Measurements from ENCODE around the gene ZNF79.

The ZNF79 gene

GRCh38 chr9:127428348-127428747 is 4.2 kb downstream of the ZNF79 start:
- no peaks in the 10 kb centered on the region for H3K9me3 ChIP-seq (ENCODE audit: insufficient read depth, low read length)
- H3K4me3 ChIP-seq (ENCODE audit: insufficient read depth, low read length, poor library complexity, severe bottlenecking), result no peak overlapping the region
- H3K27me3 ChIP-seq (ENCODE audit: low read length), result no peaks in the 10 kb centered on the region
- no peak overlapping the region for H3K9ac ChIP-seq (ENCODE audit: low read length)
- no peaks in the 10 kb centered on the region for H3K9me2 ChIP-seq (replicated peaks; ENCODE audit: insufficient read depth, low read length)
- H3K79me2 ChIP-seq (ENCODE audit: insufficient read depth, low read length), result peaks cover 29% of the 10 kb centered on the region
- no peak overlapping the region for H3K27ac ChIP-seq (ENCODE audit: low read depth, low read length)
- H3F3A ChIP-seq (ENCODE audit: insufficient read depth), result no peaks in the 10 kb centered on the region
- no peak overlapping the region for H3K4me2 ChIP-seq (ENCODE audit: low read depth, low read length, poor library complexity, severe bottlenecking)
- no peaks in the 10 kb centered on the region for H4K20me1 ChIP-seq (ENCODE audit: low read depth, low read length)
- H3K36me3 ChIP-seq (ENCODE audit: low read length), result peaks cover 3% of the 10 kb centered on the region; the same call in 1 of the 2 replicates
- no peak overlapping the region for H2AFZ ChIP-seq (ENCODE audit: low read depth, low read length, severe bottlenecking)
- no peak for TF ChIP-seq EZH2phosphoT487 (conservative IDR thresholded peaks at IDR 0.05; ENCODE audit: low read length)
- TF ChIP-seq CTCF (IDR thresholded peaks at IDR 0.05; ENCODE audit: insufficient read depth, low read length, poor library complexity, severe bottlenecking), result no peak

GRCh38 chr9:127430415-127430814 is 6.2 kb downstream of the ZNF79 start:
- Histone ChIP-seq H3K9me3 (ENCODE audit: insufficient read depth, low read length) (no peaks in the 10 kb centered on the region), H3K27me3 (ENCODE audit: low read length) (no peaks in the 10 kb centered on the region), H3K79me2 (ENCODE audit: insufficient read depth, low read length) (peaks cover 13% of the 10 kb centered on the region), H3K4me2 (ENCODE audit: low read depth, low read length, poor library complexity, severe bottlenecking) (no peak overlapping the region), H3K36me3 (ENCODE audit: low read length) (peaks cover 3% of the 10 kb centered on the region; the same call in 1 of the 2 replicates), H2AFZ (ENCODE audit: low read depth, low read length, severe bottlenecking) (no peak overlapping the region), H3K9ac (ENCODE audit: low read length) (no peak overlapping the region), H3F3A (ENCODE audit: insufficient read depth) (no peaks in the 10 kb centered on the region), H3K9me2 (replicated peaks; ENCODE audit: insufficient read depth, low read length) (no peaks in the 10 kb centered on the region), H3K27ac (ENCODE audit: low read depth, low read length) (no peak overlapping the region), H3K4me3 (ENCODE audit: insufficient read depth, low read length, poor library complexity, severe bottlenecking) (no peak overlapping the region), H4K20me1 (ENCODE audit: low read depth, low read length) (no peaks in the 10 kb centered on the region)
- TF ChIP-seq EZH2phosphoT487 (conservative IDR thresholded peaks at IDR 0.05; ENCODE audit: low read length) (no peak), CTCF (IDR thresholded peaks at IDR 0.05; ENCODE audit: insufficient read depth, low read length, poor library complexity, severe bottlenecking) (no peak)

GRCh38 chr9:127437497-127438264 is 13.5 kb downstream of the ZNF79 start:
- H3K9me2 ChIP-seq (replicated peaks; ENCODE audit: insufficient read depth, low read length), result no peaks in the 10 kb centered on the region
- peaks cover 3% of the 10 kb centered on the region; the same call in 1 of the 2 replicates for H3K36me3 ChIP-seq (ENCODE audit: low read length)
- no peak overlapping the region for H2AFZ ChIP-seq (ENCODE audit: low read depth, low read length, severe bottlenecking)
- H3K79me2 ChIP-seq (ENCODE audit: insufficient read depth, low read length), result no peaks in the 10 kb centered on the region
- no peaks in the 10 kb centered on the region for H4K20me1 ChIP-seq (ENCODE audit: low read depth, low read length)
- no peak overlapping the region for H3K27ac ChIP-seq (ENCODE audit: low read depth, low read length)
- no peak overlapping the region for H3K4me2 ChIP-seq (ENCODE audit: low read depth, low read length, poor library complexity, severe bottlenecking)
- no peaks in the 10 kb centered on the region for H3F3A ChIP-seq (ENCODE audit: insufficient read depth)
- TF ChIP-seq CTCF (IDR thresholded peaks at IDR 0.05; ENCODE audit: insufficient read depth, low read length, poor library complexity, severe bottlenecking) (no peak), EZH2phosphoT487 (conservative IDR thresholded peaks at IDR 0.05; ENCODE audit: low read length) (no peak)
- H3K9ac ChIP-seq (ENCODE audit: low read length), result no peak overlapping the region
- H3K9me3 ChIP-seq (ENCODE audit: insufficient read depth, low read length), result no peaks in the 10 kb centered on the region
- H3K4me3 ChIP-seq (ENCODE audit: insufficient read depth, low read length, poor library complexity, severe bottlenecking), result no peak overlapping the region
- no peaks in the 10 kb centered on the region for H3K27me3 ChIP-seq (ENCODE audit: low read length)
